ENCODE data around the gene CCNL1.
A peak's percentile ranks its signal among the peaks of the same experiment; 100 is the strongest.
"Not testable (repeated sequence)": the region's sequence is repeated elsewhere in the genome, so short reads cannot be mapped to it uniquely, and the experiment has no call there.

The CCNL1 gene

DNA sequence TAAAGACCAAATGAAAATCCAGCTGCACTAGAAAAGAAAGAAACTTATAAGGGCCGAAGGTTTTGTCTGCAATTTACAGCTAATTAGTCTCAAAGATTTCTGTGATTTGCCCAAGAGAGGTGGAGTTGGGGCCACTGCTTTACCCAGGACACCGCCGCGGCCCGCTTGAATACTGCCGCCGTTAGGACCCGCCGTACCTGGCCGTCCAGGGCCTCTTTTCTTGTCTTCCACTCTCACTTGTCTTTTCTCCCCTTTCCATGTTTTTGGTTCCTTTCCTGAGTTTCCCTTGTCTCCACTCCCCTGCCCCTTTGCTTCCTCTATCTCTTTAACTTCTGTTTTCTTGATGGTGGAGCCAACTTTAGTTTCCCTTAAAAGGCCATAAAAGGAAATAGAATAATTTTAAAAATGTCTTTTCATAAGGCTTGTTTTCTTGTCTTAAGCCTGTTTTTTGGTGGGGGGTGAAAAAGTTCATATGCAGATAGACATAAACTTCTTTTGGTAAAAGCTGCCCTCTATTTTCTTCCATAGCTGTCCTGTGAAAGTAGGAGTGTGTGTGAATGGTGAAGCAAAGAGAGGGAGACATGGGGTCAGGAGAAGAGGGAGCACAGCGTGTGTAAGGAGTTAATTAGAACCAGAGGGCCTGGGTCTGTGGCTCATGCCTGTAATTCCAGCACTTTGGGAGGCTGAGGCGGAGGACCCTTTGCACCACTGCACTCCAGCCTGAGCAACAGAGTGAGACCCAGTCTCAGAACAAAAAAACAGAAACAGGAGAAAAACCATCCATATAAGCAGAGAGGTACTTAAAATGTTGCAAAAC lies 16.0 kb upstream of the CCNL1 start:
- Histone ChIP-seq H3K4ac (ENCODE audit: low read length) (no peak overlapping the region), H3K23ac (ENCODE audit: low read depth, low read length, poor library complexity) (no peak overlapping the region), H3K4me1 (ENCODE audit: control insufficient read depth in 2 of 2, insufficient read depth in 1 of 2, low read depth in 1 of 2, low read length in 2 of 2) (peaks cover 3 to 9% of the 10 kb centered on the region in 2 donors), H4K8ac (ENCODE audit: low read depth, low read length) (no peak overlapping the region), H3K14ac (ENCODE audit: low read length) (no peak overlapping the region), H2BK5ac (ENCODE audit: low read length) (no peak overlapping the region), H2AK5ac (ENCODE audit: low read depth, low read length) (no peak overlapping the region), H3K4me3 (ENCODE audit: low read length in 2 of 2) (peak overlapping the region; percentile 59 to 73), H3K27me3 (ENCODE audit: control insufficient read depth in 3 of 3, insufficient read depth in 3 of 3, low read depth in 1 of 3, low read length in 3 of 3) (no peaks in the 10 kb centered on the region), H2BK12ac (ENCODE audit: low read length) (no peak overlapping the region), H4K91ac (ENCODE audit: low read depth, low read length, poor library complexity) (no peak overlapping the region), H2BK120ac (ENCODE audit: low read depth, low read length) (no peak overlapping the region), H3K9ac (ENCODE audit: low read depth, low read length, poor library complexity) (no peak overlapping the region), H2AFZ (ENCODE audit: low read length) (no peak overlapping the region), H3K36me3 (replicated peaks in 1 of 2; ENCODE audit: control insufficient read depth in 2 of 2, insufficient read depth in 2 of 2, low read length in 2 of 2) (peaks cover 0 to 9% of the 10 kb centered on the region in 2 donors), H2BK15ac (ENCODE audit: low read length) (no peak overlapping the region), H3K18ac (ENCODE audit: low read length) (no peak overlapping the region), H3K27ac (replicated peaks; ENCODE audit: low read length) (peak overlapping the region; percentile 16), H3K79me1 (ENCODE audit: low read depth, low read length) (peaks cover 2% of the 10 kb centered on the region), H3K4me2 (ENCODE audit: insufficient read depth, low read length, poor library complexity, severe bottlenecking) (peak overlapping the region; percentile 80), H3K9me3 (replicated peaks in 1 of 2; ENCODE audit: control insufficient read depth in 2 of 2, insufficient read depth in 1 of 2, low read depth in 1 of 2, low read length in 2 of 2) (peaks cover 0 to 28% of the 10 kb centered on the region in 2 donors)
- no CpG with 5 or more reads among the region's 12 CpGs for WGBS, 2 donors (ENCODE audit: extremely low coverage in 2 of 2, insufficient read length in 2 of 2, insufficient replicate concordance in 1 of 2)
- no peak for DNase-seq (ENCODE audit: low spot score)

GRCh38 chr3:157174649-157175498 lies 14.9 kb upstream of the CCNL1 start:
- H3K9ac ChIP-seq (ENCODE audit: low read depth, low read length, poor library complexity), result peak overlapping the region; percentile 79
- no peak overlapping the region for H2BK120ac ChIP-seq (ENCODE audit: low read depth, low read length)
- peak overlapping the region; percentile 15 for H3K23ac ChIP-seq (ENCODE audit: low read depth, low read length, poor library complexity)
- peak overlapping the region; percentile 89 for H3K18ac ChIP-seq (ENCODE audit: low read length)
- H3K79me1 ChIP-seq (ENCODE audit: low read depth, low read length), result peaks cover 2% of the 10 kb centered on the region
- H3K36me3 ChIP-seq (replicated peaks in 1 of 2; ENCODE audit: control insufficient read depth in 2 of 2, insufficient read depth in 2 of 2, low read length in 2 of 2), result peaks cover 0 to 9% of the 10 kb centered on the region in 2 donors
- peak; percentile 97 for DNase-seq (ENCODE audit: low spot score)
- H3K14ac ChIP-seq (ENCODE audit: low read length), result no peak overlapping the region
- H3K4ac ChIP-seq (ENCODE audit: low read length), result no peak overlapping the region
- no peak overlapping the region for H4K91ac ChIP-seq (ENCODE audit: low read depth, low read length, poor library complexity)
- H3K4me3 ChIP-seq (ENCODE audit: low read length in 2 of 2), result peak overlapping the region; percentile 59 to 80
- H3K4me1 ChIP-seq (ENCODE audit: control insufficient read depth in 2 of 2, insufficient read depth in 1 of 2, low read depth in 1 of 2, low read length in 2 of 2), result peaks cover 5 to 9% of the 10 kb centered on the region in 2 donors
- no peak overlapping the region for H2BK5ac ChIP-seq (ENCODE audit: low read length)
- H2BK15ac ChIP-seq (ENCODE audit: low read length), result no peak overlapping the region
- peak overlapping the region; percentile 80 for H2AFZ ChIP-seq (ENCODE audit: low read length)
- peaks cover 0 to 17% of the 10 kb centered on the region in 2 donors for H3K9me3 ChIP-seq (replicated peaks in 1 of 2; ENCODE audit: control insufficient read depth in 2 of 2, insufficient read depth in 1 of 2, low read depth in 1 of 2, low read length in 2 of 2)
- H2AK5ac ChIP-seq (ENCODE audit: low read depth, low read length), result no peak overlapping the region
- H3K27me3 ChIP-seq (ENCODE audit: control insufficient read depth in 3 of 3, insufficient read depth in 3 of 3, low read depth in 1 of 3, low read length in 3 of 3), result no peaks in the 10 kb centered on the region
- peak overlapping the region; percentile 80 for H3K4me2 ChIP-seq (ENCODE audit: insufficient read depth, low read length, poor library complexity, severe bottlenecking)
- WGBS, 2 donors (ENCODE audit: extremely low coverage in 2 of 2, insufficient read length in 2 of 2, insufficient replicate concordance in 1 of 2), result no CpG with 5 or more reads among the region's 61 CpGs
- no peak overlapping the region for H4K8ac ChIP-seq (ENCODE audit: low read depth, low read length)
- no peak overlapping the region for H2BK12ac ChIP-seq (ENCODE audit: low read length)
- H3K27ac ChIP-seq (replicated peaks; ENCODE audit: low read length), result peak overlapping the region; percentile 93

GRCh38 chr3:157174290-157174648 lies 14.3 kb upstream of the CCNL1 start:
- H3K9ac ChIP-seq (ENCODE audit: low read depth, low read length, poor library complexity), result no peak overlapping the region
- H3K18ac ChIP-seq (ENCODE audit: low read length), result no peak overlapping the region
- no peak overlapping the region for H4K8ac ChIP-seq (ENCODE audit: low read depth, low read length)
- no peak overlapping the region for H2BK15ac ChIP-seq (ENCODE audit: low read length)
- H3K27ac ChIP-seq (replicated peaks; ENCODE audit: low read length), result peak overlapping the region; percentile 93
- peaks cover 0 to 12% of the 10 kb centered on the region in 2 donors for H3K9me3 ChIP-seq (replicated peaks in 1 of 2; ENCODE audit: control insufficient read depth in 2 of 2, insufficient read depth in 1 of 2, low read depth in 1 of 2, low read length in 2 of 2)
- H3K79me1 ChIP-seq (ENCODE audit: low read depth, low read length), result peaks cover 2% of the 10 kb centered on the region
- no peak overlapping the region for H2BK120ac ChIP-seq (ENCODE audit: low read depth, low read length)
- no peak overlapping the region for H2BK12ac ChIP-seq (ENCODE audit: low read length)
- no CpG with 5 or more reads among the region's 15 CpGs for WGBS, 2 donors (ENCODE audit: extremely low coverage in 2 of 2, insufficient read length in 2 of 2, insufficient replicate concordance in 1 of 2)
- H3K27me3 ChIP-seq (ENCODE audit: control insufficient read depth in 3 of 3, insufficient read depth in 3 of 3, low read depth in 1 of 3, low read length in 3 of 3), result no peaks in the 10 kb centered on the region
- no peak overlapping the region for H3K14ac ChIP-seq (ENCODE audit: low read length)
- H3K4me3 ChIP-seq (ENCODE audit: low read length in 2 of 2), result peak overlapping the region; percentile 55 to 80
- H3K4me2 ChIP-seq (ENCODE audit: insufficient read depth, low read length, poor library complexity, severe bottlenecking), result peak overlapping the region; percentile 63
- H3K36me3 ChIP-seq (replicated peaks in 1 of 2; ENCODE audit: control insufficient read depth in 2 of 2, insufficient read depth in 2 of 2, low read length in 2 of 2), result peaks cover 0 to 9% of the 10 kb centered on the region in 2 donors
- no peak overlapping the region for H3K4ac ChIP-seq (ENCODE audit: low read length)
- no peak overlapping the region for H2BK5ac ChIP-seq (ENCODE audit: low read length)
- no peak overlapping the region for H2AK5ac ChIP-seq (ENCODE audit: low read depth, low read length)
- DNase-seq (ENCODE audit: low spot score), result no peak
- H2AFZ ChIP-seq (ENCODE audit: low read length), result peak overlapping the region; percentile 80
- peaks cover 5 to 9% of the 10 kb centered on the region in 2 donors for H3K4me1 ChIP-seq (ENCODE audit: control insufficient read depth in 2 of 2, insufficient read depth in 1 of 2, low read depth in 1 of 2, low read length in 2 of 2)
- no peak overlapping the region for H4K91ac ChIP-seq (ENCODE audit: low read depth, low read length, poor library complexity)
- H3K23ac ChIP-seq (ENCODE audit: low read depth, low read length, poor library complexity), result no peak overlapping the region

- not testable (repeated sequence) for H3K14ac ChIP-seq (ENCODE audit: low read length); H3K4ac ChIP-seq (ENCODE audit: low read length); H2BK12ac ChIP-seq (ENCODE audit: low read length); H3K27me3 ChIP-seq (ENCODE audit: control insufficient read depth in 3 of 3, insufficient read depth in 3 of 3, low read depth in 1 of 3, low read length in 3 of 3); H3K27ac ChIP-seq (replicated peaks; ENCODE audit: low read length); DNase-seq (ENCODE audit: low spot score); H3K23ac ChIP-seq (ENCODE audit: low read depth, low read length, poor library complexity); H3K4me1 ChIP-seq (ENCODE audit: control insufficient read depth in 2 of 2, insufficient read depth in 1 of 2, low read depth in 1 of 2, low read length in 2 of 2); H3K36me3 ChIP-seq (replicated peaks in 1 of 2; ENCODE audit: control insufficient read depth in 2 of 2, insufficient read depth in 2 of 2, low read length in 2 of 2); H3K4me2 ChIP-seq (ENCODE audit: insufficient read depth, low read length, poor library complexity, severe bottlenecking); H2AFZ ChIP-seq (ENCODE audit: low read length); H4K8ac ChIP-seq (ENCODE audit: low read depth, low read length); H3K4me3 ChIP-seq (ENCODE audit: low read length in 2 of 2); H3K79me1 ChIP-seq (ENCODE audit: low read depth, low read length); H2BK120ac ChIP-seq (ENCODE audit: low read depth, low read length); H2BK5ac ChIP-seq (ENCODE audit: low read length); H3K9ac ChIP-seq (ENCODE audit: low read depth, low read length, poor library complexity); H3K18ac ChIP-seq (ENCODE audit: low read length); H4K91ac ChIP-seq (ENCODE audit: low read depth, low read length, poor library complexity)
- H2BK15ac ChIP-seq (ENCODE audit: low read length), result peak overlapping the region; percentile 87
- peak overlapping the region; percentile 26 for H2AK5ac ChIP-seq (ENCODE audit: low read depth, low read length)
- no CpG with 5 or more reads among the region's 14 CpGs for WGBS, 2 donors (ENCODE audit: extremely low coverage in 2 of 2, insufficient read length in 2 of 2, insufficient replicate concordance in 1 of 2)
- H3K9me3 ChIP-seq (replicated peaks in 1 of 2; ENCODE audit: control insufficient read depth in 2 of 2, insufficient read depth in 1 of 2, low read depth in 1 of 2, low read length in 2 of 2), result peaks cover 0 to 12% of the 10 kb centered on the region in 2 donors
These were observed 13.4 kb upstream of the CCNL1 start for GRCh38 chr3:157173343-157173742.

Measured in neuronal stem cell (in vitro differentiated cells).